ENCODE results near the gene CLIC6.

- TF ChIP-seq POLR2A (IDR thresholded peaks at IDR 0.05) (no peak), CTCF (IDR thresholded peaks at IDR 0.05) (no peak)
Measured at GRCh38 chr21:34713621-34714020, 44.8 kb downstream of the CLIC6 start.
